ENCODE measurements around the gene TMEM106C. TPM values are rescaled to one million over a fixed set of nuclear protein-coding genes. Genes with fewer than 3 reads are reported as not detected.

TMEM106C gene
- total RNA-seq, 1 donor from 2014 or later: 76.1 TPM

DNA sequence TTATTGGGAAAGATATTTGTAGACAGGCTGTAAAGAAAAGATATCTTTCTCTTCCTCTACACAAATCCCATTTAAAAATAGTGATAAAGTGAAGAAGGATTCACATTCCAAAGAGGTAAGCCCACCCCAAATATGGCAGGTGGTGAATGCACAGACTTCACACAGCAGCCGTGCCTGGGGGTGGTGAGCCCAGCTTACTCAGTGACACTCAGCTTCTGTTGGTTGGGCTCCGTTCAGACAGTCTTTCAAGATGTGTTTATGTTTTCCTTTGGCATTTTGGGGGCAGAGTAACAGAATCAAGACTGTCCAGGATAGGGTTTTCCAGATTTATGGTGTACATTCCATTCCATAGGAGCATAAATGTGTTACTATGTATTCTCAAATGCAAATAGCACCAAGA is 45.0 kb downstream of the TMEM106C start:
- no peaks in the 10 kb centered on the region for H3K9me3 Mint-ChIP-seq (ENCODE audit: low read depth)

DNA sequence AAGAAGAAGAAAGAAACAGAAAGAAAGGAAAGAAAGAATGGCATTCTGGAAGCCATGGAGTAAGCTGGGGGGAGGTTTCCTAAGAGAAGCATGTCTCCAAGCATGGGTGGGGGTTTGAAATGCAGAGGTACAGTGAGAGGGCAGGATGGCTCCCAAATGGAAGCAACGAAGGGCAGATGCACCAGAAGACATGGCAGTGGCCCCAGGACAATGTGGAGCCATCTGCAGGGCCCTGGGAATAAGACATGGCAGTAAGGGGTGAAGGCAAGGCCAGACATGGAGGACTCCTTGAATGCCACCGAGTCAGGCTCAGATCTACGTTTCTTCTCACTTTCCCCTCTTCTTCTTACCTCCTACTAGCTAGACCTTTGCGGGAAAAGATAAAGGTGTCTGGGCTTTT is 45.6 kb downstream of the TMEM106C start:
- no peak overlapping the region for H3K4me3 Mint-ChIP-seq (ENCODE audit: low read depth)
- no peak for DNase-seq (ENCODE audit: low spot score, unreplicated experiment)
- H3K27me3 Mint-ChIP-seq: peaks cover 50% of the 10 kb centered on the region
- no peaks in the 10 kb centered on the region for H3K9me3 Mint-ChIP-seq (ENCODE audit: low read depth)
- no peaks in the 10 kb centered on the region for H3K36me3 Mint-ChIP-seq (ENCODE audit: insufficient read depth)
- no peak overlapping the region for H3K27ac Mint-ChIP-seq
- TF ChIP-seq, protein P1, sequence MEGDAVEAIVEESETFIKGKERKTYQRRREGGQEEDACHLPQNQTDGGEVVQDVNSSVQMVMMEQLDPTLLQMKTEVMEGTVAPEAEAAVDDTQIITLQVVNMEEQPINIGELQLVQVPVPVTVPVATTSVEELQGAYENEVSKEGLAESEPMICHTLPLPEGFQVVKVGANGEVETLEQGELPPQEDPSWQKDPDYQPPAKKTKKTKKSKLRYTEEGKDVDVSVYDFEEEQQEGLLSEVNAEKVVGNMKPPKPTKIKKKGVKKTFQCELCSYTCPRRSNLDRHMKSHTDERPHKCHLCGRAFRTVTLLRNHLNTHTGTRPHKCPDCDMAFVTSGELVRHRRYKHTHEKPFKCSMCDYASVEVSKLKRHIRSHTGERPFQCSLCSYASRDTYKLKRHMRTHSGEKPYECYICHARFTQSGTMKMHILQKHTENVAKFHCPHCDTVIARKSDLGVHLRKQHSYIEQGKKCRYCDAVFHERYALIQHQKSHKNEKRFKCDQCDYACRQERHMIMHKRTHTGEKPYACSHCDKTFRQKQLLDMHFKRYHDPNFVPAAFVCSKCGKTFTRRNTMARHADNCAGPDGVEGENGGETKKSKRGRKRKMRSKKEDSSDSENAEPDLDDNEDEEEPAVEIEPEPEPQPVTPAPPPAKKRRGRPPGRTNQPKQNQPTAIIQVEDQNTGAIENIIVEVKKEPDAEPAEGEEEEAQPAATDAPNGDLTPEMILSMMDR (IDR thresholded peaks at IDR 0.05; ENCODE audit: unreplicated experiment): no peak
- peaks cover 14% of the 10 kb centered on the region for H3K4me1 Mint-ChIP-seq (ENCODE audit: low read depth)

More for the DNA sequence above, 45.0 kb downstream of the TMEM106C start:
- H3K36me3 Mint-ChIP-seq (ENCODE audit: insufficient read depth): no peaks in the 10 kb centered on the region
- DNase-seq (ENCODE audit: low spot score, unreplicated experiment): no peak
- H3K27me3 Mint-ChIP-seq: peaks cover 46% of the 10 kb centered on the region
- no peak overlapping the region for H3K4me3 Mint-ChIP-seq (ENCODE audit: low read depth)
- H3K4me1 Mint-ChIP-seq (ENCODE audit: low read depth): peaks cover 14% of the 10 kb centered on the region
- TF ChIP-seq, protein P1 (IDR thresholded peaks at IDR 0.05; ENCODE audit: unreplicated experiment): no peak
- no peak overlapping the region for H3K27ac Mint-ChIP-seq

- H3K4me3 Mint-ChIP-seq (ENCODE audit: low read depth): no peak overlapping the region
- TF ChIP-seq, protein P1 (IDR thresholded peaks at IDR 0.05; ENCODE audit: unreplicated experiment): no peak
- H3K27ac Mint-ChIP-seq: no peak overlapping the region
- peaks cover 14% of the 10 kb centered on the region for H3K4me1 Mint-ChIP-seq (ENCODE audit: low read depth)
- H3K9me3 Mint-ChIP-seq (ENCODE audit: low read depth): no peaks in the 10 kb centered on the region
- H3K27me3 Mint-ChIP-seq: peaks cover 55% of the 10 kb centered on the region
- no peak for DNase-seq (ENCODE audit: low spot score, unreplicated experiment)
- no peaks in the 10 kb centered on the region for H3K36me3 Mint-ChIP-seq (ENCODE audit: insufficient read depth)
Observed at GRCh38 chr12:48009471-48009870, 46.1 kb downstream of the TMEM106C start.

DNA sequence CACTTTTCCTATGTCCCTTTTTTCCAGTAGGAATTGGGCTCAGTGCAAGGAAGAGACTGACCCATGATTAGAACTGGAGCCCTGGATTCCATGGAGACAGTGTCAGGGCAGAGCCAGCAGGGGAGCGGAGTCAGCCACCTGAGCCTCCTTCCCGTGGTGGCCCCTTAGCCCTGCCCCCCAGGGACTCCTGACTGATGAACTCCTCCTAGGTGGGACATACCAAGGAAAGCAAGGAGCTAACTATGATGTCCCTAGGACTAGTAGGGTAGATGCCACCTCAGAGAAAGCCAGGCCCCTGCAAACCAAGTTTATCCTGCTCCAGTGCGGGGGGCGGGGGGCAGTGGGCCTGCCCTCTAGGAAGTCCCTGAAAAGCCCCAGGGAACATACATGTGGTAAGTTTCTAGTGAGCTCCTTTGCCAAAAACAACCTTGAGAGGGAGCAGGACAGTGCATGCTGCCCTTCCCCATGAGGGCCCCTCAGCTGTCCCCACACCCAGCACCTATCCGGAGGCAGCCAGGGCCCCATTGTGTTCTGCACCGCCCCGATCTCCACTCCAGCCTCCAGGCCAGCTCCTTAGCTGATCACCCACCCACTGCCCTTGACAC is 47.1 kb downstream of the TMEM106C start:
- TF ChIP-seq, protein P1 (IDR thresholded peaks at IDR 0.05; ENCODE audit: unreplicated experiment): no peak
- peaks cover 60% of the 10 kb centered on the region for H3K27me3 Mint-ChIP-seq
- H3K4me1 Mint-ChIP-seq (ENCODE audit: low read depth): peaks cover 9% of the 10 kb centered on the region
- no peak overlapping the region for H3K4me3 Mint-ChIP-seq (ENCODE audit: low read depth)
- H3K9me3 Mint-ChIP-seq (ENCODE audit: low read depth): no peaks in the 10 kb centered on the region
- no peak for DNase-seq (ENCODE audit: low spot score, unreplicated experiment)
- no peak overlapping the region for H3K27ac Mint-ChIP-seq
- no peaks in the 10 kb centered on the region for H3K36me3 Mint-ChIP-seq (ENCODE audit: insufficient read depth)

- no peaks in the 10 kb centered on the region for H3K4me1 Mint-ChIP-seq (ENCODE audit: low read depth)
- no peak overlapping the region for H3K4me3 Mint-ChIP-seq (ENCODE audit: low read depth)
- no peak for DNase-seq (ENCODE audit: low spot score, unreplicated experiment)
- TF ChIP-seq, protein P1 (IDR thresholded peaks at IDR 0.05; ENCODE audit: unreplicated experiment): no peak
- H3K9me3 Mint-ChIP-seq (ENCODE audit: low read depth): no peaks in the 10 kb centered on the region
- no peaks in the 10 kb centered on the region for H3K36me3 Mint-ChIP-seq (ENCODE audit: insufficient read depth)
- H3K27ac Mint-ChIP-seq: no peak overlapping the region
- H3K27me3 Mint-ChIP-seq: peaks cover 63% of the 10 kb centered on the region
Observed at GRCh38 chr12:48012070-48012469, 48.7 kb downstream of the TMEM106C start.
